Muscle layer of duodenum (tissue), 2 donors: ENCODE results near the gene SPEF2.
"Not testable (repeated sequence)": the region's sequence is repeated elsewhere in the genome, so short reads cannot be mapped to it uniquely, and the experiment has no call there.

Source experiments
- H3K27ac ChIP-seq: one replicate; pipeline ENCODE4 v1.7.0; 2013; ENCODE audit warnings: mild to moderate bottlenecking, low read length
- H3K27me3 ChIP-seq: one replicate; pipeline ENCODE4 v1.7.0; 2013; ENCODE audit warnings: low read depth, mild to moderate bottlenecking, control low read depth, low read length
- H3K36me3 ChIP-seq, 2 donors: one replicate each; pipeline ENCODE4 v1.7.0; 2013; ENCODE audit warnings: low read length in 2 of 2, control low read depth in 1 of 2, mild to moderate bottlenecking in 1 of 2; ENCODE audit not compliant: insufficient read depth in 2 of 2, control insufficient read depth in 1 of 2
- H3K4me1 ChIP-seq, 2 donors: one replicate each; pipeline ENCODE4 v1.7.0; 2013; ENCODE audit warnings: low read length in 2 of 2, mild to moderate bottlenecking in 2 of 2, control low read depth in 1 of 2, moderate library complexity in 1 of 2; ENCODE audit not compliant: insufficient read depth in 2 of 2, control insufficient read depth in 1 of 2
- H3K4me3 ChIP-seq, 2 donors: one replicate each; pipeline ENCODE4 v1.7.0; 2013; ENCODE audit warnings: low read length in 2 of 2, low read depth in 1 of 2, mild to moderate bottlenecking in 1 of 2
- H3K9me3 ChIP-seq, 2 donors: one replicate each; pipeline ENCODE4 v1.7.0; 2013; ENCODE audit warnings: low read length in 2 of 2, control low read depth in 1 of 2, mild to moderate bottlenecking in 1 of 2; ENCODE audit not compliant: control insufficient read depth in 1 of 2
- donor health status: healthy.

The SPEF2 gene

GRCh38 chr5:35657877-35658276 is 40.2 kb downstream of the SPEF2 start:
- Histone ChIP-seq H3K4me3 (no peak overlapping the region), H3K27me3 (no peaks in the 10 kb centered on the region), H3K36me3 (peaks cover 0 to 3% of the 10 kb centered on the region in 2 donors), H3K9me3 (no peaks in the 10 kb centered on the region), H3K27ac (no peak overlapping the region), H3K4me1 (no peaks in the 10 kb centered on the region)

GRCh38 chr5:35659556-35659955 is 41.9 kb downstream of the SPEF2 start:
- Histone ChIP-seq H3K27ac (no peak overlapping the region), H3K27me3 (no peaks in the 10 kb centered on the region), H3K9me3 (no peaks in the 10 kb centered on the region), H3K36me3 (peaks cover 0 to 3% of the 10 kb centered on the region in 2 donors), H3K4me3 (no peak overlapping the region), H3K4me1 (no peaks in the 10 kb centered on the region)

GRCh38 chr5:35660451-35660850 is 42.8 kb downstream of the SPEF2 start:
- Histone ChIP-seq H3K27ac (no peak overlapping the region), H3K36me3 (peaks cover 0 to 3% of the 10 kb centered on the region in 2 donors), H3K4me1 (no peaks in the 10 kb centered on the region), H3K27me3 (no peaks in the 10 kb centered on the region), H3K4me3 (no peak overlapping the region), H3K9me3 (no peaks in the 10 kb centered on the region)

GRCh38 chr5:35664584-35664983 is 46.9 kb downstream of the SPEF2 start:
- peaks cover 0 to 4% of the 10 kb centered on the region in 2 donors for H3K36me3 ChIP-seq
- no peak overlapping the region for H3K27ac ChIP-seq
- no peaks in the 10 kb centered on the region for H3K9me3 ChIP-seq
- no peak overlapping the region for H3K4me3 ChIP-seq
- no peaks in the 10 kb centered on the region for H3K27me3 ChIP-seq
- H3K4me1 ChIP-seq = no peaks in the 10 kb centered on the region

- Histone ChIP-seq H3K36me3 (peaks cover 0 to 4% of the 10 kb centered on the region in 2 donors), H3K4me3 (no peak overlapping the region), H3K9me3 (no peaks in the 10 kb centered on the region), H3K4me1 (no peaks in the 10 kb centered on the region), H3K27me3 (no peaks in the 10 kb centered on the region), H3K27ac (no peak overlapping the region)
Measured at GRCh38 chr5:35665096-35665495, 47.4 kb downstream of the SPEF2 start.

- no peaks in the 10 kb centered on the region for H3K27me3 ChIP-seq
- H3K27ac ChIP-seq = no peak overlapping the region
- H3K9me3 ChIP-seq = no peaks in the 10 kb centered on the region
- peaks cover 0 to 4% of the 10 kb centered on the region in 2 donors for H3K36me3 ChIP-seq
- H3K4me1 ChIP-seq = no peaks in the 10 kb centered on the region
- no peak overlapping the region for H3K4me3 ChIP-seq
Measured at GRCh38 chr5:35668319-35668718, 50.7 kb downstream of the SPEF2 start.

- H3K4me3 ChIP-seq = no peak overlapping the region
- peaks cover 0 to 4% of the 10 kb centered on the region in 2 donors for H3K36me3 ChIP-seq
- H3K27ac ChIP-seq = no peak overlapping the region
- no peaks in the 10 kb centered on the region for H3K27me3 ChIP-seq
- H3K9me3 ChIP-seq = no peaks in the 10 kb centered on the region
- H3K4me1 ChIP-seq = no peaks in the 10 kb centered on the region
Measured at GRCh38 chr5:35668794-35669193, 51.1 kb downstream of the SPEF2 start.

GRCh38 chr5:35671541-35672295 is 54.1 kb downstream of the SPEF2 start:
- no peaks in the 10 kb centered on the region for H3K4me1 ChIP-seq
- H3K4me3 ChIP-seq = no peak overlapping the region
- no peaks in the 10 kb centered on the region for H3K9me3 ChIP-seq
- no peak overlapping the region for H3K27ac ChIP-seq
- H3K27me3 ChIP-seq = no peaks in the 10 kb centered on the region
- peaks cover 0 to 3% of the 10 kb centered on the region in 2 donors for H3K36me3 ChIP-seq

- H3K4me1 ChIP-seq, H3K9me3 ChIP-seq, H3K27ac ChIP-seq, H3K4me3 ChIP-seq, H3K27me3 ChIP-seq, H3K36me3 ChIP-seq: not testable (repeated sequence)
Measured at GRCh38 chr5:35672296-35672655, 54.6 kb downstream of the SPEF2 start.

GRCh38 chr5:35672995-35673394 is 55.3 kb downstream of the SPEF2 start:
- Histone ChIP-seq H3K9me3 (no peaks in the 10 kb centered on the region), H3K4me1 (no peaks in the 10 kb centered on the region), H3K27ac (no peak overlapping the region), H3K36me3 (no peaks in the 10 kb centered on the region), H3K27me3 (no peaks in the 10 kb centered on the region), H3K4me3 (no peak overlapping the region)

- Histone ChIP-seq H3K27ac (no peak overlapping the region), H3K4me3 (no peak overlapping the region), H3K9me3 (no peaks in the 10 kb centered on the region), H3K36me3 (no peaks in the 10 kb centered on the region), H3K27me3 (no peaks in the 10 kb centered on the region), H3K4me1 (no peaks in the 10 kb centered on the region)
Measured at GRCh38 chr5:35674049-35674448, 56.4 kb downstream of the SPEF2 start.

- no peaks in the 10 kb centered on the region for H3K9me3 ChIP-seq
- no peaks in the 10 kb centered on the region for H3K4me1 ChIP-seq
- H3K4me3 ChIP-seq = no peak overlapping the region
- H3K27me3 ChIP-seq = no peaks in the 10 kb centered on the region
- no peak overlapping the region for H3K27ac ChIP-seq
- H3K36me3 ChIP-seq = no peaks in the 10 kb centered on the region
Measured at GRCh38 chr5:35675392-35675791, 57.7 kb downstream of the SPEF2 start.
